Measurements from ENCODE around the gene HDAC10.
A peak's percentile ranks its signal among the peaks of the same experiment; 100 is the strongest.

Gene HDAC10

GRCh38 chr22:50202130-50202666 lies 48.9 kb downstream of the HDAC10 start:
- no peak for DNase-seq (ENCODE audit: low read depth, low spot score)

GRCh38 chr22:50201191-50202129 lies 49.6 kb downstream of the HDAC10 start:
- no peak for DNase-seq (ENCODE audit: low read depth, low spot score)

GRCh38 chr22:50200461-50201190 lies 50.4 kb downstream of the HDAC10 start, which contains the start of gene SELENOO:
Gene SELENOO, plus strand, starts transcription at chr22:50201011. Its CDS starts 26 bp downstream, at chr22:50201037.
- peak; percentile 88 for DNase-seq (ENCODE audit: low read depth, low spot score)

GRCh38 chr22:50199829-50200460 lies 51.1 kb downstream of the HDAC10 start:
- no peak for DNase-seq (ENCODE audit: low read depth, low spot score)

GRCh38 chr22:50199251-50199721 lies 51.8 kb downstream of the HDAC10 start:
- no peak for DNase-seq (ENCODE audit: low read depth, low spot score)

- DNase-seq (ENCODE audit: low read depth, low spot score), result no peak
Measured at GRCh38 chr22:50198624-50199017, 52.4 kb downstream of the HDAC10 start.

- no peak for DNase-seq (ENCODE audit: low read depth, low spot score)
Measured at GRCh38 chr22:50197856-50198623, 53.0 kb downstream of the HDAC10 start.

GRCh38 chr22:50197000-50197800 lies 53.9 kb downstream of the HDAC10 start:
- DNase-seq (ENCODE audit: low read depth, low spot score), result no peak

GRCh38 chr22:50196256-50196655 lies 54.8 kb downstream of the HDAC10 start:
- DNase-seq (ENCODE audit: low read depth, low spot score), result no peak

Measured in activated naive CD8-positive, alpha-beta T cell treated with anti-CD3 and anti-CD28 coated beads, Interleukin-2, amount 50 U/mL, for 16 hours (primary cell).